Right lobe of liver (tissue), 6 donors: Measurements from ENCODE around the gene IMPDH2. TPM values are rescaled to one million over a fixed set of nuclear protein-coding genes. Genes with fewer than 3 reads are reported as not detected.

Experiments used
- ATAC-seq, 4 donors: fragments of 200-7000 bp; cut with Tn5 transposase; one replicate each; pipeline ENCODE4 v1.9.1; 2020; ENCODE audit warnings: mild to moderate bottlenecking in 4 of 4, moderate library complexity in 4 of 4
- DNase-seq, 3 donors: peaks; one replicate each; pipeline ENCODE4 v3.0.0-alpha.2; 2020
- H3K27ac ChIP-seq, 3 donors: fragments of 200-600 bp; one replicate each; pipeline ENCODE4 v1.8.0; 2022
- H3K27me3 ChIP-seq, 2 donors: fragments of 200-600 bp; one replicate each; pipeline ENCODE4 v1.8.0; 2022
- H3K36me3 ChIP-seq, 4 donors: fragments of 200-600 bp; sonication (generic) in 1 of 4; one replicate each; pipeline versions ENCODE4 v1.5.1 to v1.8.0; 2017 to 2022; ENCODE audit warnings: control low read depth in 1 of 4
- H3K4me1 ChIP-seq, 4 donors: fragments of 200-600 bp; sonication (generic) in 1 of 4; one replicate each; pipeline versions ENCODE4 v1.5.1 to v1.8.0; 2017 to 2022; ENCODE audit warnings: control low read depth in 1 of 4
- H3K4me3 ChIP-seq, 3 donors: fragments of 200-600 bp; one replicate each; pipeline ENCODE4 v1.8.0; 2022
- H3K9me3 ChIP-seq, 4 donors: fragments of 200-600 bp; sonication (generic) in 1 of 4; one replicate each; pipeline versions ENCODE4 v1.5.1 to v1.8.0; 2017 to 2022; ENCODE audit warnings: control low read depth in 1 of 4
- CTCF ChIP-seq, 4 donors: fragments of 200-600 bp in 3 of 4; fragments of 450-650 bp in 1 of 4; IDR thresholded peaks; one replicate each; pipeline versions ENCODE4 v1.5.1 to v1.8.0; 2016 to 2022; ENCODE audit warnings: antibody characterized with exemption in 4 of 4, mild to moderate bottlenecking in 2 of 4
- POLR2A ChIP-seq: fragments of 450-650 bp; IDR thresholded peaks from one replicate; pipeline ENCODE4 v1.6.1; 2017; ENCODE audit warnings: antibody characterized with exemption, mild to moderate bottlenecking
- WGBS: methylation state at CpG from one replicate; pipeline ENCODE4 v1.1.6; 2018; ENCODE audit warnings: low coverage, low lambda C conversion rate; ENCODE audit not compliant: insufficient coverage; ENCODE audit errors: missing lambda C conversion rate; 5-methylcytosine and 5-hydroxymethylcytosine counted together
- intact Hi-C, 2 donors: fragments of 100-400 bp; cut with DNase I; formaldehyde crosslinking; loops; one replicate each; pipeline versions ENCODE4 v1.11.2 to v1.14.1; 2022
- total RNA-seq, 6 experiments: library from RNA; depleted of rRNA in 2 of 6; stranded (reverse); fragments of >200 nt in 2 of 6; fragmentation: NEBNext Ultra II Directional in 3 of 6; extraction: Animal tissue kit (Norgen Biotek cat#: 25700) in 3 of 6; gene quantifications; one replicate each; pipeline versions ENCODE4 v1.1.0 to v1.2.4, GENCODE V29; 2016 to 2023
- donor health status: DM: no; HTN: yes; CAD: no.
- donor health status: DM: no; HTN: no; CAD: no.
- donor health status: DM: no; HTN: no; CAD: no.
- donor health status: DM: no; HTN: yes; CAD: no.
- donor health status: DM: no; HTN: yes; CAD: no.

IMPDH2 gene
- total RNA-seq, 6 experiments from 2014 or later, result 32.0 to 57.3 (median 39.0) TPM

DNA sequence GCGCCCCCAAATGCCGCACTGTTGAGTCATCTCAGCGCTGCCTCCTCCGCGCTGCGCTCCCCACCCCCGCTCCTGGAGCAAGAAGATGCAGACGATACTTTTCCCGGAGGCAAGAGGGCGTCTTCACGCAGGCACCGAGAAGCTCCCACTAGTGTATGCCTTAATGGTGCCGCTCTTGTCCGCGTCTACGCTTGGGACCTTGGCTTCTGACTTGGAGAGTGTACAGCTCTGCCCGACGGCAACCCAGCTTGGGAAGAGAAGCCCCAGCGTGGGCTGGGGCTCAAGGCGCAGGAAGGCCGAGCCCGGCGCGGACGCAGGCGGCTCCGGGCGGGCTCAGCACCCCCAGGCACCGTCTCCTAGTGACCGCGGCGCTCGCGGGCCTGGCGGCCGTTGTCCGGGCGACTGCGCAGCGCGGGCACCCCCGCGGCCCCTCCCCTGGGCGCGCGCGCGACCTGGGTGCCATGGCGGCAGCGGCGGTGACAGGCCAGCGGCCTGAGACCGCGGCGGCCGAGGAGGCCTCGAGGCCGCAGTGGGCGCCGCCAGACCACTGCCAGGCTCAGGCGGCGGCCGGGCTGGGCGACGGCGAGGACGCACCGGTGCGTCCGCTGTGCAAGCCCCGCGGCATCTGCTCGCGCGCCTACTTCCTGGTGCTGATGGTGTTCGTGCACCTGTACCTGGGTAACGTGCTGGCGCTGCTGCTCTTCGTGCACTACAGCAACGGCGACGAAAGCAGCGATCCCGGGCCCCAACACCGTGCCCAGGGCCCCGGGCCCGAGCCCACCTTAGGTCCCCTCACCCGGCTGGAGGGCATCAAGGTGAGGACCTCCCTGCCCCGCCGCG, 39.2 kb downstream of the IMPDH2 start, which contains the start of gene P4HTM:
P4HTM (plus strand) TSS at position 446 of the 840 bp plus-strand sequence; CDS start at position 462, 16 bp downstream.
- Histone ChIP-seq H3K4me3 (peak within 1 kb of the TSS; percentile 82 to 88 (median 87)), H3K27me3 (no peaks in the 10 kb centered on the region), H3K36me3 (peaks cover 0 to 2% (median under 1%) of the 10 kb centered on the region in 4 donors), H3K4me1 (peaks cover 0 to 20% (median 6%) of the 10 kb centered on the region in 4 donors), H3K27ac (peak within 1 kb of the TSS; percentile 60 to 75 (median 65)), H3K9me3 (no peaks in the 10 kb centered on the region)
- no CpG with 5 or more reads among the region's 91 CpGs for WGBS
- peak; percentile 76 to 89 (median 83) for ATAC-seq
- TF ChIP-seq POLR2A (peak; percentile 34), CTCF (IDR thresholded peaks at IDR 0.05) (peak in 3 of 4 donors; percentile 21 to 35 (median 27))
- DNase-seq, result peak; percentile 73 to 81 (median 80)
- intact Hi-C loops, result no loop called here

GRCh38 chr3:48989126-48989795, 39.9 kb downstream of the IMPDH2 start:
- TF ChIP-seq CTCF (IDR thresholded peaks at IDR 0.05) (no peak), POLR2A (peak; percentile 31)
- ATAC-seq (no peak), DNase-seq (no peak)
- Histone ChIP-seq H3K4me3 (peak overlapping the region; percentile 82 to 88 (median 87)), H3K9me3 (no peaks in the 10 kb centered on the region), H3K4me1 (peaks cover 0 to 20% (median 6%) of the 10 kb centered on the region in 4 donors), H3K36me3 (peaks cover 0 to 8% (median 4%) of the 10 kb centered on the region in 4 donors), H3K27me3 (no peaks in the 10 kb centered on the region), H3K27ac (peak overlapping the region; percentile 60 to 75 (median 65))
- intact Hi-C loops, result no loop called here
- 6% methylated on average over 4 of the region's 21 CpGs for WGBS

DNA sequence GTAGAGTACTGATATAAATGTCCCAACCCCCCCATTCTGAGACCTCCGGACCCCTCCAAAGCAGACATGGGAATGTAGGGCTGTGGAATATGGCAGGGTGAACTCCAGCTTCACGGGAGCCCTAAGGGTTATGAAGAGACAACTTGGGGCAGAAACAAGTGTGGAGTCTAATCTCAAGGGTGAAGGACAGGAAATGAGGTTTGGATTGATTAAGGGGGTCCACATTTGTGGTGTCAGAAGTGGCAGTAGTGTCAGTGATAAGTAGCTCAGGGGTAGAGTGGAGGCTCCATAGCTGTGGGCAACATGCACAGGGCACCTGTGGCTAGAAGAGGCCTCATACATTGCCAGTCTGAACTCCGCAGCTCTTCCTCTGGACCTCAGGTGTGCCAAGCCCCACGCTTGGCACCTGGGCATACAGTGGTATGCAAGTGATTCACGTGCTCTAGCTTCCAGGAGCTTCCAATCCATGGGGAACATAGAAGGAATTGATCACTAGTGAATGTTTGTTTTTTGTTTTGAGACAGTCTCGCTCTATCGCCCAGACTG, 43.3 kb downstream of the IMPDH2 start:
- Histone ChIP-seq H3K27ac (no peak overlapping the region), H3K27me3 (no peaks in the 10 kb centered on the region), H3K9me3 (no peaks in the 10 kb centered on the region), H3K4me3 (no peak overlapping the region), H3K4me1 (peaks cover 0 to 11% (median 5%) of the 10 kb centered on the region in 4 donors), H3K36me3 (peaks cover 0 to 39% (median 14%) of the 10 kb centered on the region in 4 donors)
- TF ChIP-seq CTCF (IDR thresholded peaks at IDR 0.05), result no peak
- TF ChIP-seq POLR2A, result no peak
- WGBS, result 70% methylated on average over 3 of the region's 7 CpGs
- intact Hi-C loops, result no loop called here
- no peak for ATAC-seq
- no peak for DNase-seq

DNA sequence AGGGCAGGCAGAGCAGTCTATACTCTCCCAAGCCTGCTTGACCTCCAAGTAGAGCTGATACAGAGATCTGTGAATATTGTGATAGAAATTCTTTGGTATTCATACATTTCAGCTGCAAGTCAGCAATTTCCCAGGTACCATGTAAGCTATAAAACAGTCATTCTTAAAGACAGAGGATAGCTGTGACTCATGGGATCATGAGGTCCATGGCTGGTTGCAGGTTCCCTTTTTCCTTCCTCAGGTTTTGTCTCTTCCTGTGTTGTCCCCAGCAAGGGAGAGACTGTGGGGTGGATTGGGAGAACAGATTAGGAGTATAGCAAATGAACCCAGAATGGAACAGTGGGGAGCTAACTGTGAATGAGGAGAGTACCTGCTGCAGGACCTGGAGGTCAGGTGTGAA, 44.5 kb downstream of the IMPDH2 start:
- Histone ChIP-seq H3K36me3 (peaks cover 7 to 51% (median 24%) of the 10 kb centered on the region in 4 donors), H3K27ac (no peak overlapping the region), H3K27me3 (no peaks in the 10 kb centered on the region), H3K9me3 (no peaks in the 10 kb centered on the region), H3K4me1 (peaks cover 0 to 9% (median 4%) of the 10 kb centered on the region in 4 donors), H3K4me3 (no peak overlapping the region)
- ATAC-seq (no peak), DNase-seq (no peak)
- intact Hi-C loops, result no loop called here
- no peak for TF ChIP-seq POLR2A
